ENCODE results near the gene KRTAP10-10.
"Not testable (repeated sequence)": the region's sequence is repeated elsewhere in the genome, so short reads cannot be mapped to it uniquely, and the experiment has no call there.

Gene KRTAP10-10

DNA sequence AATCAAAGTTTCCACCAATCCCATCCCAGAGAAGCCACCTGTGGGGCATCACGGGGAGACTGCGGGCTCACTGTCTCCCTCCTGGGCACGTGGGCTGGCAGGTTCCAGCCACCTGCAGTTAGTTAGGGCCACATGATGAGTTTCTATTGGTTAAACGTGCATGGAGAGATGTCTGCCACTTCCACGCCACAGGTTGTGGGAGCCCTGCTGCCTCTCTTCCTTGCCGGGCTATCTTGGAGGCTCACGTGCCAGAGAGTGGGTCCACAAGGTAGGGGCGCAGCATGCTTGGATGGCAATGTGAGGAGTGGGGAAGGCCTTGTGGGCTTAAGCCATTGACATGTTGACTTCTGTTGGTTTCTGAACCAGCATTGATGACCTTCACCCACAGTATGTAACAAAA, 33.2 kb upstream of the KRTAP10-10 start:
- Histone ChIP-seq H3K9ac (ENCODE audit: low read length) (no peak overlapping the region), H3K4me3 (ENCODE audit: low read length) (no peak overlapping the region), H3K27me3 (ENCODE audit: low read depth, low read length) (no peaks in the 10 kb centered on the region; the same call in 1 of the 2 replicates), H3K9me3 (ENCODE audit: insufficient read depth, low read length) (no peaks in the 10 kb centered on the region), H3K27ac (ENCODE audit: low read length) (no peak overlapping the region), H2AFZ (ENCODE audit: low read depth, low read length) (no peak overlapping the region), H3K36me3 (replicated peaks; ENCODE audit: low read depth, low read length) (no peaks in the 10 kb centered on the region), H4K20me1 (ENCODE audit: insufficient read depth, low read length) (no peaks in the 10 kb centered on the region), H3K4me1 (ENCODE audit: low read length) (no peaks in the 10 kb centered on the region), H3K79me2 (ENCODE audit: low read length) (no peaks in the 10 kb centered on the region), H3K4me2 (ENCODE audit: low read length) (no peak overlapping the region)
- TF ChIP-seq, protein P1, sequence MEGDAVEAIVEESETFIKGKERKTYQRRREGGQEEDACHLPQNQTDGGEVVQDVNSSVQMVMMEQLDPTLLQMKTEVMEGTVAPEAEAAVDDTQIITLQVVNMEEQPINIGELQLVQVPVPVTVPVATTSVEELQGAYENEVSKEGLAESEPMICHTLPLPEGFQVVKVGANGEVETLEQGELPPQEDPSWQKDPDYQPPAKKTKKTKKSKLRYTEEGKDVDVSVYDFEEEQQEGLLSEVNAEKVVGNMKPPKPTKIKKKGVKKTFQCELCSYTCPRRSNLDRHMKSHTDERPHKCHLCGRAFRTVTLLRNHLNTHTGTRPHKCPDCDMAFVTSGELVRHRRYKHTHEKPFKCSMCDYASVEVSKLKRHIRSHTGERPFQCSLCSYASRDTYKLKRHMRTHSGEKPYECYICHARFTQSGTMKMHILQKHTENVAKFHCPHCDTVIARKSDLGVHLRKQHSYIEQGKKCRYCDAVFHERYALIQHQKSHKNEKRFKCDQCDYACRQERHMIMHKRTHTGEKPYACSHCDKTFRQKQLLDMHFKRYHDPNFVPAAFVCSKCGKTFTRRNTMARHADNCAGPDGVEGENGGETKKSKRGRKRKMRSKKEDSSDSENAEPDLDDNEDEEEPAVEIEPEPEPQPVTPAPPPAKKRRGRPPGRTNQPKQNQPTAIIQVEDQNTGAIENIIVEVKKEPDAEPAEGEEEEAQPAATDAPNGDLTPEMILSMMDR (IDR thresholded peaks at IDR 0.05; ENCODE audit: low read depth, low read length): no peak
- TF ChIP-seq EZH2phosphoT487 (IDR thresholded peaks at IDR 0.05; ENCODE audit: low read depth): no peak

DNA sequence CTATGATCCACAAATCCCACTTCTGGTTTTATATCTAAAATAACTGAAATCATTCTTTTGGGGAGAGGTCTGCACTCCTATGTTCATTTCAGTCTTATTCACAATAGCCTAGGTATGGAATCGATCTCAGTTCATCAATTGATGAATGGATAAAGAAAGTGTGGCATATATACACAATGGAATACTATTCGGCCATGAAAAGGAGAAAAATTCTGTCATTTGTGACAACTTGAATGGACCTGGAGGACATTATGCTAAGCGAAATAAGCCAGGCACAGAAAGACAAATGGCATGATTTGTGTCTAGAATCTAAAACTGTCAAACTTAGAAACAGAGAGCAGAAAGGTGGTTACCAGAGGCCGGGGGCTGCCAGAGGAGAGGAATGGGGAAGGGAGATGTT, 30.7 kb upstream of the KRTAP10-10 start:
- no peak for TF ChIP-seq EZH2phosphoT487 (IDR thresholded peaks at IDR 0.05; ENCODE audit: low read depth)
- TF ChIP-seq, protein P1 (IDR thresholded peaks at IDR 0.05; ENCODE audit: low read depth, low read length): no peak
- Histone ChIP-seq H3K9ac (ENCODE audit: low read length) (no peak overlapping the region), H3K4me3 (ENCODE audit: low read length) (no peak overlapping the region), H2AFZ (ENCODE audit: low read depth, low read length) (no peak overlapping the region), H3K36me3 (replicated peaks; ENCODE audit: low read depth, low read length) (no peaks in the 10 kb centered on the region), H3K4me1 (ENCODE audit: low read length) (no peaks in the 10 kb centered on the region), H3K4me2 (ENCODE audit: low read length) (no peak overlapping the region), H3K27me3 (ENCODE audit: low read depth, low read length) (no peaks in the 10 kb centered on the region; the same call in 1 of the 2 replicates), H3K79me2 (ENCODE audit: low read length) (no peaks in the 10 kb centered on the region), H3K27ac (ENCODE audit: low read length) (no peak overlapping the region), H3K9me3 (ENCODE audit: insufficient read depth, low read length) (no peaks in the 10 kb centered on the region), H4K20me1 (ENCODE audit: insufficient read depth, low read length) (no peaks in the 10 kb centered on the region)

DNA sequence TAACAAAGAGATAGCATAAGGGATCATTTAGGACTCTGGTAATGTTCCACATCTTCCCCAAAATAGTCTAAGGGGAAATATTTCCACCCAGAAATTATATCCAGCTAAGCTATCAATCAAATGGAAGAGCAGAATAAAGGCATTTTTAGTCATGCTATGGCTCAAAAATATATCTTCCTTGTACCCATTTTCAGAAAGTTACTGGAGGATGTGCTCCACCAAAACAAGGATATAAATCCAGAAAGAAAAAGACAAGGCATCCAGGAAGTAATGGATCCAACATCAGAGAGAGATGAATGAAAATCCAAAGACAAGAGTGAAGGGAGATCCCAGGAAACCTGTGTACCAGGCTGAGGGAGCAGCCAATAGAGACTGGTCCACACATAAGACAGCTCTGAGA, 28.0 kb upstream of the KRTAP10-10 start:
- Histone ChIP-seq H3K36me3 (replicated peaks; ENCODE audit: low read depth, low read length) (no peaks in the 10 kb centered on the region), H3K9me3 (ENCODE audit: insufficient read depth, low read length) (no peaks in the 10 kb centered on the region), H3K9ac (ENCODE audit: low read length) (no peak overlapping the region), H4K20me1 (ENCODE audit: insufficient read depth, low read length) (no peaks in the 10 kb centered on the region), H3K27me3 (ENCODE audit: low read depth, low read length) (no peaks in the 10 kb centered on the region; the same call in 1 of the 2 replicates), H2AFZ (ENCODE audit: low read depth, low read length) (no peak overlapping the region), H3K79me2 (ENCODE audit: low read length) (no peaks in the 10 kb centered on the region), H3K4me1 (ENCODE audit: low read length) (no peaks in the 10 kb centered on the region), H3K4me2 (ENCODE audit: low read length) (no peak overlapping the region), H3K4me3 (ENCODE audit: low read length) (no peak overlapping the region), H3K27ac (ENCODE audit: low read length) (no peak overlapping the region)
- TF ChIP-seq, protein P1 (IDR thresholded peaks at IDR 0.05; ENCODE audit: low read depth, low read length): no peak
- TF ChIP-seq EZH2phosphoT487 (IDR thresholded peaks at IDR 0.05; ENCODE audit: low read depth): no peak

DNA sequence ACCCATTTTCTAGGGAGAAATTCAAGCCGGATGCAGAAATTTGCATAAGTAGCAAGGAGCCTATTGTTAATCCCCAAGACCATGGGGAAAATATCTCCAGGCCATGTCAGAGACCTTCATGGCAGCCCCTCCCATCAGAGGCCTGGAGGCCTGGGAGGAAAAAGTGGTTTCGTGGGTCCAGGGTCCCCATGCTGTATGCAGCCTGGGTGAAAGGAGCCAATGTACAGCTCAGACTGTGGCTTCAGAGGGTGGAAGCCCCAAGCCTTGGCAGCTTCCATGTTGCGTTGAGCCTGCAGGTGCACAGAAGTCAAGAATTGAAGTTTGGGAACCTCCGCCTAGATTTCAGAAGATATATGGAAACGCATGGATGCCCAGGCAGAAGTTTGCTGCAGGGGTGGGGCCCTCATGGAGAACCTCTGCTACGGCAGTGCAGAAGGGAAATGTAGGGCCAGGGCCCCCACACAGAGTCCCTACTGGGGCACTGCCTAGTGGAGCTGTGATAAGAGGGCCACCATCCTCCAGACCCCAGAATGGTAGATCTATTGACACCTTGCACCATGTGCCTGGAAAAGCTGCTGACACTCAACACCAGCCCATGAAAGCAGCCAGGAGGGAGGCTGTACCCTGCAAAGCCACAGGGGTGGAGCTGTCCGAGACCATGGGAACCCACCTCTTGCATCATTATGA, 26.9 kb upstream of the KRTAP10-10 start:
- H3K4me3 ChIP-seq (ENCODE audit: low read length): not testable (repeated sequence)

More for the DNA sequence above, 26.9 kb upstream of the KRTAP10-10 start:
- not testable (repeated sequence) for H3K4me2 ChIP-seq (ENCODE audit: low read length); H3K79me2 ChIP-seq (ENCODE audit: low read length); H3K36me3 ChIP-seq (replicated peaks; ENCODE audit: low read depth, low read length); H3K9ac ChIP-seq (ENCODE audit: low read length); H3K9me3 ChIP-seq (ENCODE audit: insufficient read depth, low read length); H3K4me1 ChIP-seq (ENCODE audit: low read length); H2AFZ ChIP-seq (ENCODE audit: low read depth, low read length); H3K27ac ChIP-seq (ENCODE audit: low read length); H4K20me1 ChIP-seq (ENCODE audit: insufficient read depth, low read length); H3K27me3 ChIP-seq (ENCODE audit: low read depth, low read length)

Measured in OCI-LY3 (cell line).